ENCODE measurements around the gene ENDOG.

Gene ENDOG

DNA sequence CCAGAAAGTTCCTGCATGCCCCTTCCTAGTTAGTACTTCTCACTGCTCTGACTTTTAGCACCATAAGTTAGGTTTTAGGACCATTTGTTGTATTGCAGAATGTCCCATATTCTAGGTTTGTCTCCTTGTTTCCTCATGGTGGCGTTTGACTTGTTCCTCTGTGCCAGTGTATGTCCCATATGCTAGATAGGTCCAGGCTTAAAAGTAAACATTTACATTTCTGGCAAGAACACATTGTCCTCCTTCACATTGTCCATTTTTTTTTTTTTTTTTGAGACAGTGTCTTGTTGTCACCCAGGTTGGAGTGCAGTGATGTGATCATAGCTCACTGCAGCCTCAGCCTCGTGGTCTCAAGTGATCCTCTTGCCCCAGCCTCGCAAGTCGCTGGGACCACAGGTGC lies 15.8 kb upstream of the ENDOG start:
- DNase-seq: no peak

DNA sequence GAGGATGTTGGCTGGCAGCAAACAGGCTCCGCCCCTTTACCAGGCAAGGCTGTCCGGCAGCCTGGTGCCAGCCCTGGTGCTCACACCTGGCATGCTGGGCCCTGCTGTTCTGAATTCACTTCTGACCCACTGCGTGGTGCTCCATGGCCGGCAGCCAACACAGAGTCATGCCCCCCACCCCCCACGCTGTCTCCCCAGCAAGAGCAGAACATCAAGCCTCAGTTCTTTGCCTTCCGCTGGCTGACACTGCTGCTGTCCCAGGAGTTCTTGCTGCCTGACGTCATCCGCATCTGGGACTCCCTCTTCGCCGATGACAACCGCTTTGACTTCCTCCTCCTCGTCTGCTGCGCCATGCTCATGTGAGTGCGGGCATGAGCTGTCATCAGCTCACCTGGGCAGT lies 12.6 kb upstream of the ENDOG start:
- DNase-seq: no peak

DNA sequence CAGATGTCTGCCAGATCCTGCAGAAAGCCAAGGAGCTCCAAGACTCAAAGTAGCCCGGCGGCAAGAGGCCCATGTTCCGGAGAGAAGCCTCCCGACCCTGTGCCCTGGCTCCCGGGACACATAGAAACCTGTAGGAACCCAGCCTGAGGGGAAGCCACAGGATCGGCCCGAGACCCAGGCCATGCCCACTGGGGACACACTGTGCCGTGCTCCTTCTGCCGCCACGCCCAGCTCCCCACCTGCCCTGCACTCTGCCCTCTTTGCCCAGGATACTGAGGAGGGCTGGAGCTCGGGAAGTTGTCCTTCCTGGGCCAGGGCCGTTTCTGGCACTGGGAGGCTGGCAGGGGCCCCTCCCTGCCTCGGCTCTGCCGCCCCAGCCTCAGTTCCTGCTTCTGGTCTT lies 10.5 kb upstream of the ENDOG start:
- DNase-seq: no peak

DNA sequence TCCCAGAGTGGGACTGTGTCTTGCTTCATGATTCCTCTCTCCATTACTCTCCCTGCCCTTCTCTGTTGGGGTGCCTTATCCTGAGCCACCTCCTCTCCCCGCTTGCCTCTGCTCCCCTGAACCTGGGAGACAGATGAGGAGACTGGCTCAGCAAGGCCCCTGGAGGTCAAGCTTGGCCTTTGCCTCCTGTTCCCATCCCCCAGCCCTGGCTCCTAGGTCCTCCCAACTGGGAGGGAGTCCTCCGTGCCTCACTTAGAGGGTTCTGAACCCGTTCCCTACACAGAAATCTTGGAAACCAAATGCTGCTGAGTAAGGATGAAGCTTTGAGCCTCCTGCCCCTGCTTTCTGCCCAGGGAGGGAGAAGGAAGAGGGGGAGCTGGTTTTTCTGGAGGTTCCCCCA lies 9.8 kb upstream of the ENDOG start:
- no peak for DNase-seq

DNA sequence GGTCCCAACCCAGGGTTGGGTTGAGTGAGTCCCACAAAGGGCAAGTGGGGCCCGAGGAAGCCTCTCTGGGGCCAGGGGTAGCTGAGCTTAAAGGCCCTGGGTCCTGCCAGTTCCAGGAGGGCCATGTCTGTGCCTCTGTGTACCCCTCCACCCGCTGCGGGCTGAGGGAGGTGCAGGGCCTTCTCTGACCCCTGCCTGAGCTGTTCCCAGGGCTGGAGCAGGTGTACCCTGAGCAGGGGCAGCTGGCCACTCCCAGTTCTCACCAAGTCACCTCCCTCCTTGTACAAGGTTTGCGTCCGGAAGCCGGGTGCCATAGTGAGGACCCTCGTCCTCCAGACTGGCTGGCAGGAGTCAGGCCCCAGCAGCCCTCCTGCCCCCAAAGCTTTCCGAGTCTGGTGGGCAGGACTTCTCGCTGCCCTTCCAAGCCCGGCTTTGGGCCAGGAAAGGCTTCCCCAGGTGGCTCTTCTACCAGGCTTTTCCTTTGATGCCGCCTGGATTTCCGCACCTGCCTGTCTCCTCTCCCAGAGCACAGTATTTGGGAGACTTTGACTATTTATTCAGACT lies 9.2 kb upstream of the ENDOG start:
- DNase-seq: no peak

DNA sequence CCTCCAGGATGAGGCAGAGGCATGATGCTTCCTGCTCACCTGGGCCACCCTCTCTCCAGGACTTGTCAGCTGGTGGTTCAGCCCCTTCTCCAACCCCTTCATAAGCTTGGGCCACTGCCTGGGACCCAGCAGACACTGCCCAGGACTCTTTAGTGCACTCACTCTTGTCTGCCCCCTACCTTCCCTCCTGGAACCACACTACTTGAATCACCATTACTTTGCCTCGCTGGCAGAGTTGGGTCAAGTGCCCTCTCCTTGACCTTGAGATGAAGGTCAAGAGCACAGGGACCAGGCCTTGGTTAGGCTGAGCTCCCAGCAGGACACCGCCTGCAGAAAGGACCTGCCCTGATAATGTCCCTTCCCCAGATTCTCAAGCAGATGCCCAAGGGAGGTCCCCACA lies 8.5 kb upstream of the ENDOG start:
- DNase-seq: no peak

DNA sequence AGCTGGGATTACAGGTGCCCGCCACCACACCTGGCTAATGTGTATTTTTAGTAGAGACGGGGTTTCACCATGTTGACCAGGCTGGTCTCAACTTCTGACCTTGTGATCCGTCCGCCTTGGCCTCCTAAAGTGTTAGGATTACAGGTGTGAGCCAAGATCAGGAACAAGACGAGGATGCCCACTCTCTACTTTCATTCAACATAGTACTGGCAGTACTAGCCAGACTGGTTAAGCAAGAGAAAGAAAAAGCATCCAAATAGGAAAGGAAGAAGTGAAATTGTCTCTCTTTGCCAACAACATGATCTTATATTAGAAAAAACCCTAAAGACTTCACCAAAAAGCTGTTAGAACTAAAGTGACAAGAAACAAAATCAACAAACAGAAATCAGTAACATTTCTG lies 7.4 kb upstream of the ENDOG start:
- DNase-seq: no peak

DNA sequence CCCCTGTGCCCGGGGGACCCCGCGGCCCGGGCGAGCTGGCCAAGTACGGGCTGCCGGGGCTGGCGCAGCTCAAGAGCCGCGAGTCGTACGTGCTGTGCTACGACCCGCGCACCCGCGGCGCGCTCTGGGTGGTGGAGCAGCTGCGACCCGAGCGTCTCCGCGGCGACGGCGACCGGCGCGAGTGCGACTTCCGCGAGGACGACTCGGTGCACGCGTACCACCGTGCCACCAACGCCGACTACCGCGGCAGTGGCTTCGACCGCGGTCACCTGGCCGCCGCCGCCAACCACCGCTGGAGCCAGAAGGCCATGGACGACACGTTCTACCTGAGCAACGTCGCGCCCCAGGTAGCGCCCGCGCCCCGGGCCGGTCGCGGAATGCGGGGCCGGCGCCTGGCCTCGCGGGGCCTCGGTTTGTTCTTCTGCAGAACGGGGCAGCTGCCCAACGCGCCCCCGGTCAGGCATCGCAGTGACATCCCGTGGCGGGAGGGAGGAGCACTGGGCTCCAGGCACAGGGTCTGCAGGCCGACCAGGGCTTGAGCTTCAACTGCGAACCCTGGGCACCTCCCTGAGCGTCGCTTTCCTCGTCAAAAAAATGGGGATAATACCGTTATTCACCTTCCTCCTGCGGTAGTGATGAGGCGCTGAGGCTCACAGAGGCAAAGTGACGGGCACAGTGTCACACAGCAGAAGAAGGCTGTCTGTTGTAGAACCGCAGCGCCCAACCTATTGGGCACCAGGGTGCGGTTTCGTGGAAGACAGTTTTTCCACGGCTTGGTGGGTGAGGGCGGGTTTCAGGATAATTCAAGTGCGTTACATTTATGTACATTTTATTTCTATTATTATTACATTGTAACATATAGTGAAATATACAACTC lies 777 bp downstream of the ENDOG start:
- peak; percentile 16 for DNase-seq

DNA sequence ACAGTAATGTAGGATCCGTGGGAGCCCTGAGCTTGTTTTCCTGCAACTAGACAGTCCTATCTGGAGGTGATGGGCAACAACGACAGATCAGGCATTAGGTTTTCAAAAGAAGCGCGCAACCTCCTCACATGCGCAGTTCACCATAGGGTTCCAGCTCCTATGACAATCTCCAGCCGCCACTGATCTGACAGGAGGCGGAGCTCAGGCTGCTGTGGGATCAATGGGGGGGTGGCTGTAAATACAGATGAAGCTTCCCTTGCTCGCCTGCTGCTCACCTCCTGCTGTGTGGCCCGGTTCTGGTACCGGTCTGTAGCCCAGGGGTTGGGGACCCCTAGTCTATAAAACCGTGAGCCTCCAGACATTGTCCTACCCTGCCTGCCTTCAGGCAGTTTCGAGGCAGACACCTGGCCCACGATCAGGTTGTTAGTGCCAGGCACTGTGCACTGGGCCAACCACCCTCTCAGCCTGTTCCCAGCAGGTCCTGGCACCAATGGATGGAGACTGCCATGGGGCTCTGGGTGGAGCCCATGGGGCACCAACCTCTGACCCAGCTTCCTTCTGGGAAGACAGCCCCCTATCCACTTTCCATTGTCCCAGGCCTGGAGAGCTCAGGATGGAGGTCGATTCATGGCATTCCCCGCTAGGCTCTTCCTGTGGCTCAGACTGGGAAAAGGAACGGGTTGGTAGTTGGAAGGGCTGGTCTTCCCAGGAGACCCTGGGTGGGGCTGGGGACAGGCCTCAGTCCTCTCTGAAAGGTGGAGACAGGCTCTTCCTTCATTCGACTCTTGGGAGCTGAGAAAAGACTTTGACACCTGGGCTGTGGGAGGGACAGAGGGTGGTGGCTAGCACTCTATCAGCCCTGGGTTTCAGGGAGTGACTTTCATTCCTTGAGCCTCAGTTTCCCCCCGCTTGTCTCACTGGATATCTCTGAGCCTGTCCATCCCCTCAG lies 1.7 kb downstream of the ENDOG start:
- no peak for DNase-seq

DNA sequence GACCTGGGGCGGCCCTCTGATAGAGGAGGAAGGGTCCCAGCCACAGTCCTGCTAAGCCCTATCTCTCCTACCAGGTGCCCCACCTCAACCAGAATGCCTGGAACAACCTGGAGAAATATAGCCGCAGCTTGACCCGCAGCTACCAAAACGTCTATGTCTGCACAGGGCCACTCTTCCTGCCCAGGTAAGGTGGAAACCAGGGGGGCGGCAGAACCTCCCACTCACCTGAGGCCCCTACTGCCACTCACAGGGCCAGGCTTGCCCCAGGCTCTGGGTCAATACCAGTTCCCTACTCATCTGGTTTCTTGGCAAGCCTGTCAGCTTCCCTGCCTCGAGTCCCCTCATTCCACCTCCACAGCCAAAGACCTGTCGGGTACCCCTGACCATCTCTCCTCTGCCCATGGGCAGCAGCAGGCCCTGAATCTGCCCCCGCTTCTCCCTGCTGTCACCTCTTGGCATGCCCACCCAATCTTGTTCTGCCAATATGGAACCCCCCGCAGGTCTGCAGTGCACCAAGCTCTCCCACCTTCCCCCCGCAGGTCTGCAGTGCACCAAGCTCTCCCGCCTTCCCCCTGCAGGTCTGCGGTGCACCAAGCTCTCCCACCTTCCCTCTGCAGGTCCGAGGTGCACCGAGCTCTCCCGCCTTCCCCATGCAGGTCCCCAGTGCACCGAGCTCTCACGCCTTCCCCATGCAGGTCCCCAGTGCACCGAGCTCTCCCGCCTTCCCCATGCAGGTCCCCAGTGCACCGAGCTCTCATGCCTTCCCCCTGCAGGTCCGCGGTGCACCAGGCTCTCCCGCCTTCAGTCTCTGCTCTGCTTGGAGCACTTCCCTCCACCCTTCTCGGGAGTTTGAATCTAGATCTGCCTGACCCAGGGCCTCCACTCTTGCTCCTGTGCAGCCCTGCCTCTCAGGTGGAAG lies 2.6 kb downstream of the ENDOG start:
- DNase-seq: no peak

DNA sequence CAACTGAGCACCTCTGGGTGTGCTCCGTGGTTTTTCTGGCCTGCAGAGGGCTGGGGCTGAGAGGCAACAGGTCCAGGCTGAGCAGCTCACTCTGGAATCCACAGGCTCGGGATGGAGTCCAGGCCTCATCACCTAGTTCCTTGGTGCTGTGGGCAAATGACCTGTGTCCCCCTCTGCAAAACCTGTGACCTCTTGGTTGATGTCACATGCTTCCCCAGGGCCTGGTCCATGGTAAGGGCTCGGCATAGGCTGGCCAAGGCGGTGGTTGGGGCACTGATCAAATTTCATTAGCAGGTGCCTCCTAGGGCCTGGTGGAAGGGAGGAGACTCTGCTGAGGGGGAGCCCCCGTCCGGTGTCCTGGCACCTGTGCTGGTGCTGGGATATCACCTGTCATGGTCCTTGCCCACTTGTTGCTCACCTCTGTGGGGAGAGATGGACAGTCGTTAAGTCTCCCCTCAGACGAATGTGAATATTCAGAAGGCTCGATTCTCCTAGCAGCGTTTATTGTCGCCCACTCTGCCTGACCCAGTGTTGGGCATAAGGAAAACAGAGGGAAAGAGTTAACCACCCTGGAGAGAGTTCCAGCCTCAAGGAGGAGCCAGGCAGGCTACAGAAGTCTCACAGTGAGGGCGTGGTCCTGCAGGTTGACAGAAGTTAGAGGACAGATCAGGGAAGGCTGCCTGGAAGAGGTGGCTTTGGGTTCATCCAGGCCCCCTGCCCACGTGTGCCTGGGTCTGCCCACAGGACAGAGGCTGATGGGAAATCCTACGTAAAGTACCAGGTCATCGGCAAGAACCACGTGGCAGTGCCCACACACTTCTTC lies 3.5 kb downstream of the ENDOG start:
- DNase-seq: no peak

DNA sequence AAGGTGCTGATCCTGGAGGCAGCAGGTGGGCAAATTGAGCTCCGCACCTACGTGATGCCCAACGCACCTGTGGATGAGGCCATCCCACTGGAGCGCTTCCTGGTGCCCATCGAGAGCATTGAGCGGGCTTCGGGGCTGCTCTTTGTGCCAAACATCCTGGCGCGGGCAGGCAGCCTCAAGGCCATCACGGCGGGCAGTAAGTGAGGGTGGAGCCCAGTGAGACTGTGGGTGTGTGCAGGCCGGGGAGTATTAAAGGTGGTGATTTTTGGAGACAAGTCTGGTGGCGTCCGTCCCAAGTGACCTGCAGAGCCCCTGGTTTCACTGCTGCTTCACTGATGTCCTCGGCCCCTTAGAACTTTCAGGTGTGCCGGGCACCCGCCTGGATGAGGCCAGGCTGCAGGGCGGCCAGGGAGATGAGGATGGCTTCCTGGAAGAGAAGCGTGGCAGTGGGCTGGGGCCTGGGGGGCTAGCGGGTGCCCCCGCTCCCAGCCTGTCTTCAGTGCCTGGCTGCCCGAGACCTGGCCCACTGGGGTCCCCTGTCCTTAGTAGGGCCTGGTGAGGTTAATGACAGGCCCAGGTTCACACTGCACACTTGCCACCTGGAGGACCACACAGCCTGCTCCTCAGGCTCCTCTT lies 4.2 kb downstream of the ENDOG start:
- DNase-seq: no peak

DNA sequence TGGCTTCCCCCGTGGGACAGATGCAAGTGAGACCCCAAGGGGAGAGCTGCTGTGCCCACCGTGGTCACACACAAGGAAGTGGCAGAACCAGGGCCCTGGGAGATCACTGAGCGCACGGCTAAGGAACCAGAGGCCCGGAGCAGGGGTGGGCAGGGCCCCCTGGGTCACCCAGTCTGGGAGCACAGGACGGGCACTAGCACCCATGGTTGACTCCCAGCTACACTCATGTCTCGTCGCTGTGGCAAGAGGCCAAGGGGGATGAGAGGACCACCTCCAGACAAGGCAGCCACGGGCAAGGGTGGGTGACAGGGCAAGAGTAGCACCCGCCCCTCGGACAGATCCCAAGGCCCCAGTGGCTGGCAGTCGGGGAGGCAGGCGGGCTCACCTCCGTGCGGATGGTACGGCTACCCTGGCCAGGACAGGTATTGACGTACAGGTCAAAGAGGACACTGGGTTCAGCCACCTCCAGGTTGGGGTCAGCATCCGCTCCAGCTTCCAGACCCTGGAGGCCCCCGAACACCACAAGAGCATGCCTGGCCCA lies 5.1 kb downstream of the ENDOG start:
- DNase-seq: no peak

DNA sequence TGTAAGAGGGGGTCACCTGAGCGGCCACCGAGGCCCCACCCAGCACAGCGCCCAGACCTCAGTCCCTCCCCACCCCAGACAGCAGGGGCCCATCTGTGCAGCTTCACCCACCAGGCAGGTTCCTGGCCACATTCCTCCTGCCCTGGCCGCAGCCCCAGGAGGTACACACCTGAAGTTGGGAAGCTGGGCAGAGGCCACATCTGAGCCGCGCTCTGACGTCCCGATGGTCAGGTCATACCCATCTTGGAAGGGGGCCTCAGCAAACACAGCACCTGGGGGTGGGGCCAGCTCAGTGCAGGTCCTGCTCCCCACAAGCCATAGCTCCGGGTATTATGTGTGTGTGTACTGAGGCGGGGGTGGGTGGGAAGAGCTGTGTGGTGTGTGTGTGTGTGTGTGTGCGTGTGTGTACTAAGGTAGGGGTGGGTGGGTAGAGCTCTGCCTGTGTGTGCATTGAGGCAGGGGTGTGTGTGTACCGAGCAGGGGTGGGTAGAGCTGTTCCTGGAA lies 5.7 kb downstream of the ENDOG start:
- no peak for DNase-seq

DNA sequence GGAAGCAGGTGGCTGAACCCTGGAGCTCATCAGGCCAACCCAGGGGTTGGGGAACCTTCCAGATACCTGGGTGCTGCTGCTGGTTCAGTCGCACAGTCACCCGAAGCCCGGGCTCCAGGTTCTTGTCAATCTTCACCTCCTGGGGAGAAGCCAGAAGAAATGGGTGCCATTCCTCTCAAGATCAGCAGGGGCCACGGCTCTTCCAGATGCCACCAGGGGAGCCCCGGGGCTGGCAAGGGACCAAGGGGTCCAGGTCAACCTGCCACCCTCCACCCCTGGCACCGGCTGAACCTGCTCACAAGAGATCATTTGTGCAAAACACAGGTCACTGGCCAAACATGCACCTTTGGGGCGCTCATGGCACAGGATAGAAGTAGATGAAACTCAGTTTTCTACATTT lies 6.6 kb downstream of the ENDOG start:
- no peak for DNase-seq

DNA sequence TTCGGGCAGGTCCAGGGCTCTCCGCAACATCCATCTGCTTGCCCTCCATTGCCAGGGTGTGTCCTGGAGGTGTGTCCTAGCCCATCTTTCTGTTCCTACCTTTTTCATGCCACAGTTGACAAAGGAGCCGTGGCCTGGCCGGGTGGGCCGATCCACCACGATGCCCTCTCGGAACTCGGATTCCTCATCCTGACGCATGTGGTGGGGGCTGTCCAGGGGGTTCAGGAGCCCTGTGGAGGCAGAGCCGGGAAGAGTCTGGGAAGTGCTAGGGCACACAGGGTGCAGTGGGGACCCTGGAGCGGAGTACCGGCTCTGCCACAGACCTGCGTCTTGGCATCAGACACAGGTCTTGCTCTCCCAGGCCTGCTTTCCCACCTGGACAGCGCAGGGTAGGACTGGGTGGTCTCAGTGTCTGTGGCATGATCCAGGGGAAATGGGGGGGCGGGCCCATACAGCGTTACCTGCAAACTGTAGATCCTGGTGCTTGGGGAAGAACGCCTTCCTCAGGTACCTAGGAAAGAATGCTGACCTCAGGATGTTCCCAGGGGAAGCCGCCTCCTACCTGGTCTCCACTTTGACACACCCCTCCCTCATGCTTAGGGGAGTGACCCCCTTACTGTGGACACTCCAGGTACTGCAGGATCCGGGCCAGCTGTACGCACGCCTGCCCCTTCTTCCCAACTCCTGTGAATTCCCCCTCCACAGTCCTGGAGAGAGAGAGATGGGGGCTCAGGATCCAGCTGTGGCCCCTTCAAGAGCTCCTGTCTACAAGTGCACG lies 7.8 kb downstream of the ENDOG start:
- DNase-seq: no peak

DNA sequence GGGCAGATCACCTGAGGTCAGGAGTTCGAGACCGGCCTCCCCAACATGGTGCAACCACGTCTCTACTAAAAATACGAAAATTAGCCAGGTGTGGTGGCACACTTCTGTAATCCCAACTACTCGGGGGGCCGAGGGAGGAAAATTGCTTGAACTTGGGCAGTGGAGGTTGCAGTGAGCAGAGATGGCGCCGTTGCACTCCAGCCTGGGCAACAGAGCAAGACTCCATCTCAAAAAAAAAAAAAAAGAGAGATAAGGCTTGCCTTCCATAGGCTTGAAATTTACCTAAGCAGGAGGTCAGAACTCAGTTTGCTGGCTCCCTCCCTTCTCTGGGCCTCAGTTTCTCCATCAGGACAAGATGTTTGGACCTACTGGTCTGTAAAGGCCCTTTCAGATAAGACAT lies 10.0 kb downstream of the ENDOG start:
- no peak for DNase-seq

DNA sequence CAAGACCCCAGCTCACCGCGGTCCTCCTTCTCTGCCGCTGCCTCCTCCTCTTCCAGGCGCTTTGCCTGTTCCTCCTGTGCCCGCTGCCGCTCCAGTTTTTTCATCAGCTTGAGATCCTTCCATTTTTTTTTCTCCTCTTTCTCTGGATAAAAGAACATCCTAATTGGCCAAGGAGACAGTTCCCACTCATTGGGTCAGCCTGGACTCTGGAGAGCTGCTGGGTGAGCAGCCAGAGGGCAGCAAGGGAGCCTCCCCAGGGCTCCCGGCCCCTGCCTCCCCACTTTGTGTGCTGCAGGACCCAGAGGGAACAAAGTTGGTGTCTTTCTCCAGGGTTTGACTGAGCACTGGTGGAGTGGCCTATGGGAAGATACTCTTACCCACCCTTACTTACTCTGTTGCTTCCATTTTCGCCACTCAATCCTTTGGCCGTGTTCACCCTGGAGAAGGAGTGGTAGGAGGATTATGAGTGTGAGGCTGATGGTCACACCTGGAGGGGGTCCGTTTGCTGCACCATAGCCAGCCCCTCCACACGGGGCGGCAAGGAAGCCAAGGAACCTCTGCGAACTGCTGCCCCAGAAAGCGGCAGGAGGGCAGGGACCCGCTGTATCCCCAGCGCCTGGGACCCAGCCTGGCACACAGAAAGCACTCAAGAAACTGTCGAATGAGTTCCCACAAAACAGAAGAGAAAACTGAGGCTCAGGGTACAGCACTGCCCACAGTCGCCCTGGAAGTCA lies 10.6 kb downstream of the ENDOG start:
- no peak for DNase-seq

Measured in NCI-H1436 (cell line).